HG03097 (cell line): ENCODE data around the gene EEPD1.
"Not testable (repeated sequence)": the region's sequence is repeated elsewhere in the genome, so short reads cannot be mapped to it uniquely, and the experiment has no call there.

ENCODE experiments used
- ATAC-seq: cut with Tn5 transposase; IDR thresholded peaks from one replicate; pipeline ENCODE4 v1.9.1; 2021; ENCODE audit not compliant: unreplicated experiment, low FRiP score

Gene EEPD1

GRCh38 chr7:36313607-36314006, 160.6 kb downstream of the EEPD1 start:
- ATAC-seq = no peak

DNA sequence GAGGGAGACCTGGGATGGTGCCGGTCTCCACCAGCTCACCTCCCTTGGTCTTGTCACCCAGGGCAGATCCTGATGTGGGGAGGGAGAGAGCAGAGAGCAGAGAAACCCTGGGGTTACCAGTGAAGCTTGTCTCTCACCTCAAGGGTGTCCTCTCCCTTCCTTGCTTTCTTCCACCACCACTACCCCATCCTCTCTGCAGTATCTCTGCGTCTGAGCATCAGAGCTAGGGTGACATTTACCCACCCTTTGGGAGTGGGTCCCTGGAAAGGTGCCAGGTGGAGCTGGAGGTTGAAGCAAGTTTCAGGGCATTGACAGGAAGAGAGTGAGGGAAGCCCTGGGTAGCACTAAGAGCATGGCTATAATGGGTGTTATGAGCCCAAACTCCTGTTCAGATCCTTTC, 161.4 kb downstream of the EEPD1 start:
- ATAC-seq = no peak

DNA sequence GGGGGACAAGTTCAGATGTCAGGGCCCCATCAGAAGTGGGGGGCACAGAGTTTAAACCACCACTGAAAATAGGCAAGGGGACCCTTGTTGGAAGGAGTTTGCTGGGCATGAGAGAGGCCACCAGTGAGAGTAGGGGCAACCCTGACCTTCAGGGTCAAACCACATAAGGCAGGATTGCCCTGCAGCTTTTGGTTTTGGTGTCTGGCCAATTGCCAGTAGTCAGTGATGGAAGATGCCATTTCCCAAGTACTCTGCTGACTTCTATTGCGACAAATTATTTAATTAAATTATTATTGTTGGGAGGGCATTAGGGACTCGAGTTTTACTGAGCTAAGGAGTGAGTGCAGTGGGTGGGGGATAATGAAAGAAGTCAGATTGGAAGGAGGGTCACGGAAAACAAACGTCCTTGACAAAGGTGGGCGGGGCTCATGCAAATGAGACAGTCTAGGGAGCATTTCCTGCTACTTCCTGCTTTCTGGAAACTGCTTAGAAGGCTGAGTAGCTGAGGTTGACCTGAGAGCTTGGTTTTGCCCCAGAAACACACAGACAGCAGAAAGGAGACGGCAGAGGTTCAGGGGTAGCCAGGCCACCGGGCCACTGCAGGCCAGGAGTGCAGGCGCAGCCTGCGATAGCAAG, 162.4 kb downstream of the EEPD1 start:
- no peak for ATAC-seq

- no peak for ATAC-seq
Measured at GRCh38 chr7:36316319-36316718, 163.3 kb downstream of the EEPD1 start.

- ATAC-seq = no peak
Measured at GRCh38 chr7:36317276-36317675, 164.2 kb downstream of the EEPD1 start.

- no peak for ATAC-seq
Measured at GRCh38 chr7:36318116-36318515, 165.1 kb downstream of the EEPD1 start.

- ATAC-seq = not testable (repeated sequence)
Measured at GRCh38 chr7:36321284-36321683, 168.2 kb downstream of the EEPD1 start.

- ATAC-seq = no peak
Measured at GRCh38 chr7:36336390-36336789, 183.3 kb downstream of the EEPD1 start.

- no peak for ATAC-seq
Measured at GRCh38 chr7:36338256-36338655, 185.2 kb downstream of the EEPD1 start.

GRCh38 chr7:36343548-36343947, 190.5 kb downstream of the EEPD1 start:
- ATAC-seq = no peak

DNA sequence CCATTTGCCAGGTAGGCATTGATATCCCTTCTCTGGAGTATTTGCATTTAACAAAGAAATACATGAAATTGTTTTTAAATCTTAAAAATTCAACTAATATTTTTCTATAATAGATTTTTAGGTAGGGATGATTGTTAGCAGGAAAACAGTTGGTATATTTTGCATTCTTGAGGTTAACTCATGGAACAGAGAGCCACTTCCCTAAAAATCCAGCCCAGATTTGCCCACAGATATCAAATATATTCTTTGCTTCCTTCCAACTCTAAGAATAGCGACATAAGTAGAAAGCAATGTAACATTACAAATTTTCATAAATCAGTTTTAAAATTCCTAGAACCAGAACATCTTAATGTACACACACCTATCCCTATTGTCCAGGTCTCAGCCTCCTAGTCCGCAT, 191.6 kb downstream of the EEPD1 start:
- ATAC-seq = no peak

GRCh38 chr7:36346260-36346831, 193.3 kb downstream of the EEPD1 start:
- ATAC-seq = no peak

- no peak for ATAC-seq
Measured at GRCh38 chr7:36348256-36348655, 195.2 kb downstream of the EEPD1 start.

- ATAC-seq = no peak
Measured at GRCh38 chr7:36348771-36349170, 195.7 kb downstream of the EEPD1 start.

- no peak for ATAC-seq
Measured at GRCh38 chr7:36349626-36350025, 196.6 kb downstream of the EEPD1 start.
